OCI-LY7 (cell line): ENCODE data around the gene WASF3. TPM values are rescaled to one million over a fixed set of nuclear protein-coding genes. Genes with fewer than 3 reads are reported as not detected.

Experiments used
- BruUV-seq: library from RNA; stranded (reverse); fragments of 400-500 nt; replicated peaks from 2 replicates; lab custom pipeline; 2021; lab: Mats Ljungman, UMichigan
- CTCF ChIA-PET: fragments of 300-600 bp; sonication (Branson Sonifier 250); formaldehyde crosslinking; loops from one replicate; lab custom pipeline; 2022; ENCODE audit warnings: antibody characterized with exemption; ENCODE audit not compliant: unreplicated experiment; lab: Charles Lee
- POLR2A ChIA-PET: fragments of 300-600 bp; sonication (Branson Sonifier 250); formaldehyde crosslinking; loops from one replicate; lab custom pipeline; 2022; ENCODE audit warnings: antibody characterized with exemption; lab: Charles Lee
- DNase-seq: peaks from one replicate; pipeline ENCODE4 v3.0.0-alpha.2; 2015; ENCODE audit warnings: low spot score
- H2AFZ ChIP-seq: fragments of 200-600 bp; sonication (generic), shearing (Covaris generic); 2 replicates; pipeline ENCODE4 v1.6.1; 2014; ENCODE audit warnings: mild to moderate bottlenecking, antibody characterized with exemption, low read length, moderate library complexity
- H3K27ac ChIP-seq: fragments of 200-600 bp; sonication (generic); 2 replicates; pipeline ENCODE4 v1.5.1; 2014; ENCODE audit warnings: mixed run types, low read depth, mild to moderate bottlenecking, moderate library complexity, low read length, inconsistent platforms; ENCODE audit not compliant: poor library complexity, severe bottlenecking
- H3K36me3 ChIP-seq: fragments of 200-600 bp; sonication (generic); 2 replicates; pipeline ENCODE4 v1.6.1; 2014; ENCODE audit warnings: mild to moderate bottlenecking, antibody characterized with exemption, low read length, moderate library complexity, mixed read lengths; ENCODE audit not compliant: insufficient read depth
- H3K4me1 ChIP-seq: fragments of 200-600 bp; sonication (generic); 2 replicates; pipeline ENCODE4 v1.5.1; 2014; ENCODE audit warnings: mild to moderate bottlenecking, low read length; ENCODE audit not compliant: insufficient read depth, poor library complexity, severe bottlenecking
- H3K4me2 ChIP-seq: fragments of 200-600 bp; sonication (generic); 2 replicates; pipeline ENCODE4 v1.6.1; 2014; ENCODE audit warnings: mild to moderate bottlenecking, low read length
- H3K4me3 ChIP-seq: fragments of 200-600 bp; sonication (generic); 2 replicates; pipeline ENCODE4 v1.5.1; 2014; ENCODE audit warnings: mild to moderate bottlenecking, low read depth, low read length; ENCODE audit not compliant: poor library complexity, severe bottlenecking
- H3K79me2 ChIP-seq: fragments of 200-600 bp; sonication (generic); 2 replicates; pipeline ENCODE4 v1.6.1; 2016; ENCODE audit warnings: low read depth, mild to moderate bottlenecking, low read length, moderate library complexity, mixed read lengths; ENCODE audit not compliant: insufficient read depth
- H3K9me2 ChIP-seq: fragments of 200-600 bp; sonication (generic); 2 replicates; pipeline ENCODE4 v1.6.1; 2016; ENCODE audit warnings: mild to moderate bottlenecking, low read length, mixed read lengths; ENCODE audit not compliant: insufficient read depth
- H3K9me3 ChIP-seq: fragments of 200-600 bp; sonication (generic); 2 replicates; pipeline ENCODE4 v1.6.1; 2014; ENCODE audit warnings: mild to moderate bottlenecking, mixed run types, low read length, mixed read lengths
- H4K20me1 ChIP-seq: fragments of 200-600 bp; sonication (generic); 2 replicates; pipeline ENCODE4 v1.6.1; 2014; ENCODE audit warnings: mild to moderate bottlenecking, antibody characterized with exemption, low read length, moderate library complexity, mixed read lengths; ENCODE audit not compliant: insufficient read depth
- CTCF ChIP-seq: fragments of 200-600 bp; sonication (generic); conservative IDR thresholded peaks from 2 replicates; pipeline ENCODE4 v1.5.1; 2014; ENCODE audit warnings: mild to moderate bottlenecking, antibody characterized with exemption, low read length, moderate library complexity, mixed read lengths
- EZH2phosphoT487 ChIP-seq: fragments of 200-600 bp; sonication (generic); IDR thresholded peaks from 2 replicates; pipeline ENCODE4 v1.6.1; 2018; ENCODE audit warnings: low read depth, borderline replicate concordance, mild to moderate bottlenecking, mixed run types, antibody characterized with exemption, low read length, moderate library complexity, mixed read lengths
- intact Hi-C: fragments of 100-400 bp; cut with micrococcal nuclease; formaldehyde crosslinking; loops from one replicate; pipeline ENCODE4 v1.10.0; 2022; ENCODE audit not compliant: unreplicated experiment
- total RNA-seq, 2 experiments: library from RNA; depleted of rRNA in 1 of 2; stranded (reverse); fragments of >200 nt in 1 of 2; shearing (Covaris generic) in 1 of 2; gene quantifications; 2 replicates each; pipeline ENCODE4 v1.2.3, GENCODE V29; 2014 to 2022

The WASF3 gene
- total RNA-seq, 2 experiments from 2014 or later, result 0.17 to 0.19 TPM

DNA sequence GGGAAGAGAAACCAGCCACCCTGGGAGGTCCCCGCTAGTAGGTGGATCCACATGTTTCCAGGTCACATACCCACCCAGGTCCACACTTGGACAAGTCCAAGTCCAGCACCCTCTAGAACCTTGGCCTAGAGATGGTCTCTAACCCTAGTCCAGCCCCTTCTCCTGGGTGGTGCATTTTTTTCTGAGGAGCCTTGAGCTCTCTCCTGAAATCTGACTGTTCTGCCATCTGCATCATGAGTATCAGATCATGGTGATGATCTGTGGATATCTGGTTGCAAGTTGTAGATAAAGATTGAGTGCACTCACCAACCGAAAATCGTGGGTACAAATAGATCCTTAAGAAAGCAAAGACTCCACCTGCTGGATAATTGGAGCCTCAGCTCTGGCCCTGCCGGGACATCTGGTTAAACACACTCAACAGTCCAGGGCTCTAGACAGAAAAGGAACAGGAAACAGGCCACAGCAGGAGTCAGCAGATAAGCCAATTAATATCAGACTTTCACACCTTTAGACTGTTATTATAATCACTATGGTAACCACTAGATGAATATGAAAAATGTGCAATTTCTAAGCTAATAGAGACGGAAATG lies 162.0 kb downstream of the WASF3 start:
- Histone ChIP-seq H3K9me3 (no peaks in the 10 kb centered on the region), H2AFZ (no peak overlapping the region), H3K9me2 (no peaks in the 10 kb centered on the region), H3K4me1 (no peaks in the 10 kb centered on the region), H4K20me1 (no peaks in the 10 kb centered on the region), H3K27ac (no peak overlapping the region), H3K4me3 (no peak overlapping the region), H3K79me2 (no peaks in the 10 kb centered on the region), H3K36me3 (no peaks in the 10 kb centered on the region), H3K4me2 (no peak overlapping the region)
- intact Hi-C loops, result no loop called here
- TF ChIP-seq EZH2phosphoT487, result no peak
- TF ChIP-seq CTCF, result 0 out of 2 replicates have a peak, but pooled peaks have one; percentile 24
- POLR2A ChIA-PET, result interaction anchor here (0.9 to 1.1 kb wide), 2 partner anchors 21 to 47 kb away, joined by 3 to 4 read pairs; no protein-coding TSS in a partner anchor
- BruUV-seq, result no TSS peak
- CTCF ChIA-PET, result no interaction called here
- peak; percentile 6 for DNase-seq

GRCh38 chr13:26721251-26722121 lies 164.0 kb downstream of the WASF3 start:
- intact Hi-C loops, result no loop called here
- Histone ChIP-seq H3K27ac (no peak overlapping the region), H3K9me3 (no peaks in the 10 kb centered on the region), H2AFZ (no peak overlapping the region), H3K4me2 (no peak overlapping the region), H3K4me1 (no peaks in the 10 kb centered on the region), H3K36me3 (no peaks in the 10 kb centered on the region), H4K20me1 (no peaks in the 10 kb centered on the region), H3K4me3 (no peak overlapping the region), H3K9me2 (no peaks in the 10 kb centered on the region), H3K79me2 (no peaks in the 10 kb centered on the region)
- BruUV-seq, result no TSS peak
- CTCF ChIA-PET, result no interaction called here
- POLR2A ChIA-PET, result no interaction called here
- DNase-seq, result no peak
- TF ChIP-seq EZH2phosphoT487, result no peak
- TF ChIP-seq CTCF, result no peak
